Endothelial cell of umbilical vein (primary cell): Measurements from ENCODE around the gene CCDC30.

ENCODE experiments used
- EZH2 ChIP-seq: IDR thresholded peaks from 2 replicates; pipeline ENCODE4 v1.6.1; 2012; ENCODE audit warnings: borderline replicate concordance, low read depth, mild to moderate bottlenecking, moderate library complexity, low read length, inconsistent platforms; ENCODE audit not compliant: severe bottlenecking
- FOS ChIP-seq: IDR thresholded peaks from 2 replicates; pipeline ENCODE4 v1.6.1; 2011; ENCODE audit warnings: mild to moderate bottlenecking, low read length, moderate library complexity, borderline replicate concordance; ENCODE audit not compliant: insufficient read depth
- GATA2 ChIP-seq: IDR thresholded peaks from 2 replicates; pipeline ENCODE4 v1.7.0; 2011; ENCODE audit warnings: low read depth, mild to moderate bottlenecking, moderate library complexity, mixed read lengths, low read length; ENCODE audit not compliant: insufficient read length, insufficient read depth
- JUN ChIP-seq: IDR thresholded peaks from 2 replicates; pipeline ENCODE4 v1.6.1; 2011; ENCODE audit warnings: borderline replicate concordance, low read depth; ENCODE audit not compliant: insufficient read length, insufficient read depth
- MAX ChIP-seq: IDR thresholded peaks from 2 replicates; pipeline ENCODE4 v1.6.1; 2011; ENCODE audit not compliant: insufficient read depth, insufficient read length
- MYC ChIP-seq: IDR thresholded peaks from one replicate; pipeline ENCODE4 v1.6.1; 2011; ENCODE audit warnings: mild to moderate bottlenecking, low read depth, low read length
- POLR2A ChIP-seq: IDR thresholded peaks from 2 replicates; pipeline ENCODE4 v1.6.1; 2012; ENCODE audit warnings: low read depth, mild to moderate bottlenecking, control low read depth, low read length
- POLR2AphosphoS5 ChIP-seq: IDR thresholded peaks from 2 replicates; pipeline ENCODE4 v1.6.1; 2012; ENCODE audit warnings: low read depth, mild to moderate bottlenecking, control low read depth, low read length, moderate library complexity; ENCODE audit not compliant: insufficient read depth
- TF ChIP-seq, protein P1 (sequence below), 2 donors: IDR thresholded peaks; 1 replicate in 1 of 2; 2 replicates in 1 of 2; pipeline ENCODE4 v1.5.1; 2011; ENCODE audit warnings: low read length in 2 of 2, mild to moderate bottlenecking in 2 of 2, moderate library complexity in 2 of 2, control low read depth in 1 of 2, inconsistent platforms in 1 of 2, low read depth in 1 of 2; ENCODE audit not compliant: insufficient read depth in 1 of 2; ENCODE audit errors: extremely low read depth in 1 of 2

DNA sequence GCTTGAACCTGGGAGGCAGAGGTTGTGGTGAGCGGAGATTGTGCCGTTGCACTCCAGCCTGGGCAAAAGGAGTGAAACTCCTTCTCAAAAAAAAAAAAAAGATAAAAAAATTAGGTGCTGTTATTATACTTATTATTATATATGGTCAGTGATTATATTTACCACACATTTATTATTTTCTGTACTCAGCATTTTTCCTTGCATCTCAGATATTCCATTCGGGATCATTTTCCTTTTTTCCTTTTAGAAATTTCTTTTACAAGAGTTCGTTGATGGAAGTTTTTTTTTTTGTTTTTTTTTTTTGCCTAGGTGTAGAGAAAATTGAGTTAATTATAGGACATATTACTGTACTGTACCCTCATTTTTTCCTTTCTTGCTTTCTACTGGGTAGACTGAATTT is 13.5 kb downstream of the CCDC30 start:
- TF ChIP-seq, protein P1, sequence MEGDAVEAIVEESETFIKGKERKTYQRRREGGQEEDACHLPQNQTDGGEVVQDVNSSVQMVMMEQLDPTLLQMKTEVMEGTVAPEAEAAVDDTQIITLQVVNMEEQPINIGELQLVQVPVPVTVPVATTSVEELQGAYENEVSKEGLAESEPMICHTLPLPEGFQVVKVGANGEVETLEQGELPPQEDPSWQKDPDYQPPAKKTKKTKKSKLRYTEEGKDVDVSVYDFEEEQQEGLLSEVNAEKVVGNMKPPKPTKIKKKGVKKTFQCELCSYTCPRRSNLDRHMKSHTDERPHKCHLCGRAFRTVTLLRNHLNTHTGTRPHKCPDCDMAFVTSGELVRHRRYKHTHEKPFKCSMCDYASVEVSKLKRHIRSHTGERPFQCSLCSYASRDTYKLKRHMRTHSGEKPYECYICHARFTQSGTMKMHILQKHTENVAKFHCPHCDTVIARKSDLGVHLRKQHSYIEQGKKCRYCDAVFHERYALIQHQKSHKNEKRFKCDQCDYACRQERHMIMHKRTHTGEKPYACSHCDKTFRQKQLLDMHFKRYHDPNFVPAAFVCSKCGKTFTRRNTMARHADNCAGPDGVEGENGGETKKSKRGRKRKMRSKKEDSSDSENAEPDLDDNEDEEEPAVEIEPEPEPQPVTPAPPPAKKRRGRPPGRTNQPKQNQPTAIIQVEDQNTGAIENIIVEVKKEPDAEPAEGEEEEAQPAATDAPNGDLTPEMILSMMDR (IDR thresholded peaks at IDR 0.05; ENCODE audit: extremely low read depth in 1 of 2, insufficient read depth in 1 of 2, low read depth in 1 of 2, low read length in 2 of 2), result no peak
- TF ChIP-seq POLR2AphosphoS5, result no peak
- TF ChIP-seq EZH2, result no peak
- no peak for TF ChIP-seq POLR2A
- TF ChIP-seq MAX, result no peak
- no peak for TF ChIP-seq JUN
- no peak for TF ChIP-seq MYC
- no peak for TF ChIP-seq FOS
- TF ChIP-seq GATA2, result no peak
